Left forelimb (tissue), 1 donor: ENCODE data around the gene FOXA3.
A peak's percentile ranks its signal among the peaks of the same experiment; 100 is the strongest.

ENCODE experiments used
- DNase-seq: peaks from one replicate; pipeline ENCODE4 v3.0.0-alpha.2; 2018; ENCODE audit warnings: low spot score

FOXA3 gene

DNA sequence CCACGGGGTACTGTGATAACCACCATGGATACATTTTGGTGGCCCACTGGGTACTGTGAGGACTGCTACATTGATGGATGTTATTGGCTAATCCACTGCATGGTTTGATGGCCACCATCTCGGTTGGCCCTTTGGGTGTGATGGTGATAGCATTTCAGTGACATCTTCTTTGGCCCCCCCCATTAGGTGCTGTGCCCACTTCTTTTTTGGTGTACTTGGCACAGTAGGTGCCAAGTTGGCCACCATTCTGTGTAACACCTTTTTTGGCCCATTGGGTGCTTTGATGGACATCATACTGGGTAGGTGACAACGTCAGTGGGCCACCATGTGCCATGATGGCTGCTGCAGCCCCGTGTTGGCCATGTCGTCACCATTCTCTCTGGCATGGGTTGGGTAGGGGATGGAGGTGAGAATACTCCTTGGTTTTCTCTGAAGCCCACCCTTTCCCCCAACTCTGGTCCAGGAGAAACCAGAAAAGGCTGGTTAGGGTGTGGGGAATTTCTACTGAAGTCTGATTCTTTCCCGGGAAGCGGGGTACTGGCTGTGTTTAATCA is 9.2 kb downstream of the FOXA3 start:
- DNase-seq, result no peak

DNA sequence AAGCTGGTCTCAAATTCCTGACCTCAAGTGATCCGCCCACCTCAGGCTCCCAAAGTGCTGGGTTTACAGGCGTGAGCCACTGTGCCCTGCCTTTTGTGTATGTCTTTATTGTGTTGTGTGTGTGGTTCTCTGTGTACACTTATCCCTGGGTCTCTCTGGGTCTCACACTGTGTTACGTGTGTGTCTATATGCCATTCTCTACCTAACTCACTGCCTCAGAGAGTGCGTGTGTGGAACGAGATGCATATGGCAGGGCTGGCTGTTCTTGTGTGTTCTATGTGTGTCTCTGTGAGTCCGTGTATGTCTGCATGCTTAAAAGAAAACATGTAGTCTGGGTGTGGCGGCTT is 10.5 kb downstream of the FOXA3 start:
- DNase-seq, result no peak

DNA sequence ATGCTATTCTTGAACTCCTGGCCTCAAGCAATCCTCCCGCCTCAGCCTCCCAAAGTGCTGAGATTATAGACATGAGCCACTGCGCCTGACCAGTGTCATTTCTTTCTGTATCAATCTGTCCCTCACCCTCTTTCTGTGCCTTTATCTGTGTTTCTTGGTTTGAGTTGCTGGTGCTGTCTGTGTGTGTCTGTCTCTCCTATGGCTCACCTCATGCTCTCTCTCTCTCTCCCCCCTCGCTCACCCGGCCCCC is 12.0 kb downstream of the FOXA3 start:
- DNase-seq, result no peak

DNA sequence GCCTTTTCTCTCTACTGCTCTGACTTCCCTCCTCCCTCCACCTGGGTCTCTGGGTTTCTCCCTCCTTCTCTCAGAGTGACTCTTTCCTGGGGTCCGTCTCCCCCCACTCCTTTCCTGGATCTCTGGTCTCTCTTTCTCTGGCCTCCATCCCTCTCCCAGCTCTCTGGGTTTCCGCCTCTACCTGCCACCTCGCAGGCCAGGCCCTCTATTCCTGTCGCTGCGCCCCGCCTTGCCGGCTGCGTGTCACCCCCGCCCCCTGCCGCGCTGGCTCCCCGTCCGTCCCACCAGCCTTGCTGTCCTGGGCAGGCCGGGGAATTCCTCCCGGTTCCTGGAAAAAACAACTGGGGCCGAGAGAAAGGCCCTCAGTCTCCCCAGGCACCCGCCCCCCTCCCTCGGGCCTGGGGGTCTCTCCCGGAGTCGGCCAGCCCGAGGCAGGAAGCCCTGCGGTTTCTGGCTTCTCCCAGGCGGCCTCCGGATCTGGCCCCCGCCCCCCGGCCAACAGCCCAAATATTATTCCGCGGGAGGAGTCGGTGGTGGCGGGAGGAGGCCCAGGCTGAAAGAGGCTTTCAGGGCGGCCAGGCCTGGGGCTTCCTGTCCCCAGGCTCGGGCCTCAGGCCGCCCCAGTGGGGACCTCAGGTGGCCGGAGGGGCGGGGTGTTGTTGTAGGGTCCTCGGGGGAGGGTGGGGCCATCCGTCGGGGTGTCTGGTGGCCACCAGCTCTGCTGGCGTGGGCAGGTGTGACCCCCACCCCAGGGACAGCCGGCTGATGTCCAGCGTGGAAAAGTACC is 12.5 kb downstream of the FOXA3 start:
- DNase-seq, result no peak

GRCh38 chr19:45878043-45878794 is 14.1 kb downstream of the FOXA3 start:
- DNase-seq, result no peak

DNA sequence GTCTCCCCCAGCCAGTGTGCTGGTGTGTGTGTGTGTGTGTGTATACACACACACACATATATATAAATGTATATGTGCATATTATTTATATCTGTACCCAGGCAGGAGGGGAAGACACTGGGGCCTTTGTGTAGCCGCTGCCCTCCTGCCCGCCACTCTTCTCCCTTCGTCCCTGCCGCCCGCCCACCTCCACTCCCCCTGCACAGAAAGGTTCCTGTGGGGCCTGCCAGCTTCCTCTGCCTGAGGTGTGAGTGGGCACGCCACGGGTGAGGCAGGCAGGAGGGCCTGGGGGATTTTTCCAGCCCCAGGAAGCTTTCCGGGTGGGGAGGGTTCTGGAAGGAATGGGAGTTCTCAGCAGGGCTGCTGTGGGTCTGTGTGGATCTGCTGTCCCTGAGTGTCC is 14.9 kb downstream of the FOXA3 start:
- DNase-seq, result no peak

GRCh38 chr19:45879971-45880370 is 15.8 kb downstream of the FOXA3 start:
- no peak for DNase-seq

DNA sequence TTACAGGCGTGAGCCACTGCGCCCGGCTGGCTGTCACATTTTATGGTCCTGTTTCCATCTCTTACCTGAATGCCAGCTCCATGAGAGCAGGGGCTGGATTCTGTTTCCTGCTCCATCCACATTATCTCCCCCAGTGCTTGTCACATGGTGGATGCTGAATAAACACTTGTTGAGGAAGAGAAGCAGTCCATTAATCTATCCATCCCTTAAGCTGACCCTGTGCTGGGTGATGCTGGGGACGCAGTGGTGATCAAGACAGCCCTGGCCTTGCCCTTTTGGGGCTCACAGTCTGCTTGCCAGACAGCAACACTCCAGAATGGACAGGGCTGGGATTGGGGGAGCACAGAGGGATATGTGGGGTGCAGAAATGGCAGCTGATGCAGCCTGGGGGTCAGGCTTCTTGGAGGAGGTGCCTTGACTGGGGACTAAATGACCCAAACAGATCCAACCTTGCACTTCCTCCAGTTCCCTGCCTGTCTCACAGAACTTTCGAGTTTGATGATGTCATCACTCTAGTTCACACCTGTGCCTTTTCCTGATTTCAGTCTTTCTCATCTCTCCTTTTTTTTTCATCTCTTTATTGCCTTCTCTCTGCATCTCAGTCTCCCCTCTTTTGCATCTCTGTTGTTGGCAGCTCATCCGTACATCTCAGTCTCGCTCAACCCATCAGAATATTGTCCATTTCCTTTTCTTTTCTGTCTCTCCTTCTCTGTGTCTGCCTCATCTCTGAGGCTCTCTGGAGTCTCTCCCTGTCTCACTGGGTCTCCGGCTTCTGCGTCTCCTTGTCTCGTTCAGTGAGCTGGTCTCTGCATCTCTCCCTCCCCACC is 17.2 kb downstream of the FOXA3 start:
- no peak for DNase-seq

DNA sequence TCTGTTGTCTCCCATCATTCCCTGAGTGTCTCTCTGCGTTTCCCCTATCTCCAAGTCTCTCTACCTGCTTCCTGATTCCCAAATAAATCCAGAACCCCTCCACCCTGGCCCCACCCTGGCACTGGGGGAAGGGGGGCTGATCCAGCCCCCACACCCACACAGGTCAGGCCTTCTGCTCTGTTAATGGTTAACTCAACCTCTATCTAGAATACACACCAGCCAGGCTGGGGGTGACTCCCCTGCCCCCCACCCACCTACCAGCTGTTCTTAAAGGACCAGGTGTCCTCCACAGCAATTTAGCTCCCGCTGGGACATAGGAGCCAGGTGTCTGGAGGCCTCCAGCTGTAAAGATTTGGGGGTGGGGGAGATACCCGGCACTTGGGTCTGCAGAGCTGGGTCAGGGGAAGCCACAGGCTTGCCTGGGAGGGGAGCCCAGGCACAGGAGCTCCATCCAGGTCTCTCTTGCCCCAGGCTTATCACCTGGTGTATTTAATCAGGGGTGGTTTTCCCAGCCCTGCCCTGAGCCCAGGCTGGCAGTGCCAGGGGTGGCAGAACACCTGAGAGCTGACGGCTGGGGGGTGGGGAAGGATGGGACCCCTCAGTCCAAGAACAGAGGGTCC is 17.9 kb downstream of the FOXA3 start:
- no peak for DNase-seq

- no peak for DNase-seq
These were observed 18.8 kb downstream of the FOXA3 start for GRCh38 chr19:45882652-45883585.

GRCh38 chr19:45883586-45883880 is 19.4 kb downstream of the FOXA3 start:
- DNase-seq, result no peak

DNA sequence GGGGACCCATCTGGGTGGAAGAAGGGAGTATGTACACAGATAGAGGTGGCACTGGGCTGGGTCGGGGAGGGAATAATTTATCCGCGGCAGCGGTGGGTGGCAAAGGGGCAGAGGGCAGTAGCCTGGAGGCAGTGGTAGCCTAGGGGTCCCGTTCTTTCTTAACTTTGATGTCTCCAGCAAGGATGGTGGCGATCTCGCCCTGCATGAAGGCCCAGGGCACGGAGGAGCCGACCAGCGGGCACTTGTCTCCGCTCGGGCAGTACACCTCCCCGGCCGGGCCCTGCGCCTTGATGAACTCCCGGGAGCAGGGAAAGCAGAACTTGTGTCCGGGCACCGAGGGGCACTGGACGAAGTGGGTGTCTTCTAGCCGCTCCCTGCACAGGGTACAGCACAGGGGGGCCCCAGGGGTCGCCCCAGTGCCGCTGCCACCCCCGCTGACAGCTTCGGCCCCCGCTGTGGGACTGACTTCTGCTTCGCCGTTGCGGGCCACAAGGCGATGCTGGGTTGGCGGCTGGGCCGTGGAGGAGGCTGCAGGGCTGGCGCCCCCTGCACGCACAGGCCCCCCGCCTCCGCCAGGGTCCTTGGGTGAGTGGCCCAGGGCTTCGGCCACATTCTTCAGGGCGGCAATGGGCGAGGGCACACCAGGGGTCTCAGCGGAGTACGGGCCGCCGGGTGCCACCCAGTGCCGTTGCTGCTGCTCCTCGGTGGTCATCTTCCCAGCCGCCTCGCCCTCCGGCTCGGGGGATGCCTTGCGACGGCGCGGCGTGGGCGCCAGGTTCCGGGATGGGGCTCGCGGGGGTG is 20.0 kb downstream of the FOXA3 start:
- DNase-seq, result no peak

DNA sequence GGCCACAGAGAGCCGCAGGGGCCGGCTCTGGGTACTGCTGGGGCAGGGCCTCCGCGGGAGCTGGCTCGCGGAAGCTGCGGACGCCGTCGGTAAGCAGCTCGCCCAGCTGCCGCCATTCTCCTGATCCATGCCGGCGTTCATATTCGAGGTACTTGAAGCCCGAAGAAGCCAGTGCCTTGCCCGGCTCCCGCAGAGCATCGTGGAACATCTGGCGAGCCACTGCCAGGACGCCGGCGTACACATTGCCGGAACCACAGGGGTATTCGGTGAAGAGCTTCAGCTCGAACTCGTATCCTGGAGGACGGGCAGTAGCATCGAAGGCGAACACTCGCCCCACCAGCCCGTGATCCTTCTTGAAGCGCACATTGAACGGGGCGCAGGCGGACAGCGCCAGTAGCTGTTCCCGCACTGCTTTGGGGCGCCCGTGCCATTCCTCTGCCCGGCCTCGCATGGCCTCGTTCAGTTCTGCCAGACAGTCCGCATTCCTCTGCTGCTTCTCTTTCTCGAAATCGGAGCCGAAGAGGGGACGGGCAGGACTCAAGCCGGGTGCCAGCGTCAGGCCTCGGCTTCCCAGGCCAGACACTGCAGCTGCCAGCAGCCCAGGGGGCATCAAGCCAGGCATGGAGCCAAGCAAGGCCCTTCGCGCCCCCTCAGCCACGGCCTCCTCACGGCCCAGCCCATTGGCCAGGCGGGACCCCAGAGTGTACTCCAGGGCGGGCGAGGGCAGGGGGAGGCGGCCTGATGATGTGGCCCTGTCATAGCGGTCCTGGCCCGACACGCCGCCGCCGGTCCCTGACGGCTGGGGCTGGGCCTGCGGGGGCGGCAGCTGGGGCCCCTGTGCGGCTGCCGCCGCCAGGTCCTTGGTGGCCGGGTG is 20.8 kb downstream of the FOXA3 start:
- no peak for DNase-seq

- peak; percentile 95 for DNase-seq
These were observed 21.7 kb downstream of the FOXA3 start, which contains the start of gene IRF2BP1 for GRCh38 chr19:45885556-45886426. Gene IRF2BP1, minus strand, starts transcription at chr19:45886141. Its CDS starts 367 bp downstream, at chr19:45885774.

- DNase-seq, result peak; percentile 95
These were observed 22.5 kb downstream of the FOXA3 start for GRCh38 chr19:45886427-45887199.

- no peak for DNase-seq
These were observed 23.1 kb downstream of the FOXA3 start for GRCh38 chr19:45887200-45887710.

GRCh38 chr19:45889210-45889885 is 25.2 kb downstream of the FOXA3 start:
- no peak for DNase-seq
